NCI-H748 treated with DMSO at 0.1 percent for 48 hours (cell line): ENCODE results near the gene SLC25A38.
"Not testable (repeated sequence)": the region's sequence is repeated elsewhere in the genome, so short reads cannot be mapped to it uniquely, and the experiment has no call there.

ENCODE experiments used
- DNase-seq: peaks from one replicate; lab custom pipeline; 2025; lab: John Stamatoyannopoulos, UW

The SLC25A38 gene

DNA sequence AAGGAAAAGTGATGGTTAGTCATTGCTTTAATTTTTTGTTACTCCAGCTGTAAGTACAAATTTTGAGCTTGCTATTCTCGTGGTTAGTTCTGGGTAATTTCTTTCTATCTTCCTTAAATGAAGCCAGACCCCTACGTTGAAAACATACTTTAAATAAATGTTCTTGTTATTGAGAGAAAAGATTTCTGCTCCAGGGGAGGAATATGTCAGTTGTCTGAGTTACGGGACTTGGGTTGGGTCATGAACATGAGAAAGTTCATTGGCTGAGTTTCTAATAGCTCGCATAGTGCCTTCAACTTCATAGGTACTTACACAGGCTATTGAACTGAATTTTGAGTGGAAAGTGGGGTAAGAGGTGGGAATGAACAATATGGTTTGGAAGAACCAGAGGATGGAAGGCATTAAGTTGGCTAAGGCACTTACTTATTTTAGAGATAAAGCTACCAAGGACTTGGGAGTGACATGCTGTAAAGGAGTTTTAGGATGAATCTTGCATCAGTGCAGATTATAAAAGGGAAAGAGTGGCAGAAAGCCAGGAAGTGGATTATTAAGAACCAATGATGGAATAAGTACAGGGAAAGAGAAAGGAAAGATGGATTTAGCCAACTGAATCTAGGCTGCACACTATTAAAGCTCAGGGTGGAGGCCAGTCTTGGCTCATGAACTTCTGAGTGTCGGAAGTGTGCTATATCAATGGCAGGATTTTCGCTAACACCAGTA lies 24.8 kb downstream of the SLC25A38 start:
- DNase-seq = no peak

DNA sequence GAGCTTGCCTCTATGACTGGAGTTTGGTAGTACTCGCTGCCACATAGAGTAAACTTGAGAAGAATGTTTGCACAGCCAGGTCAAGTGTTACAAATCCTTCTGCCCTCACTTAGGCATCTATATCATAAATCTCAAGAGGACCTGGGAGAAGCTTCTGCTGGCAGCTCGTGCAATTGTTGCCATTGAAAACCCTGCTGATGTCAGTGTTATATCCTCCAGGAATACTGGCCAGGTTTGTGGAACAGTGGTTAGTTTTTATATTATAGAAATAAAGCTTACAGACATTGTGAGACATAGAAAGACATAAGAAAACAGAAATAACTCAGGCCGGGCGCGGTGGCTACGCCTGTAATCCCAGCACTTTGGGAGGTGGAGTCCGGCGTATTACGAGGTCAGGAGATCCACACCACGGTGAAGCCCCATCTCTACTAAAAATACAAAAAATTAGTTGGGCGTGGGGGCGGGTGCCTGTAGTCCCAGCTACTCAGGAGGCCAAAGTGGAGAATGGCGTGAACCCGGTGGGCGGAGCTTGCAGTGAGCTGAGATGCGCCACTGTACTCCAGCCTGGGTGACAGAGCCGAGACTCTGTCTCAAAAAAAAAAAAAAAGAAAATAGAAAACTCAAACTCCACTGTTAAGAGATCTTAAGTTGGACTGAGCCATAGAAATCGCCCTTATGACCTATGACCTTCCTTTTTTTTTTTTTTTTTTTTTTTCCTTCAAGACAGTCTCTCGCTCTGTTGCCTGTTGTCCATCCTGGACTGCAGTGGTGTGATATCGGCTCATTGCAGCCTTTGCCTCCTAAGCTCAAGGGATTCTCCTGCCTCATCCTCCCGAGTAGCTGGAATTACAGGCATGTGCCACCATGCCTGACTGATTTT lies 25.6 kb downstream of the SLC25A38 start:
- DNase-seq = no peak

DNA sequence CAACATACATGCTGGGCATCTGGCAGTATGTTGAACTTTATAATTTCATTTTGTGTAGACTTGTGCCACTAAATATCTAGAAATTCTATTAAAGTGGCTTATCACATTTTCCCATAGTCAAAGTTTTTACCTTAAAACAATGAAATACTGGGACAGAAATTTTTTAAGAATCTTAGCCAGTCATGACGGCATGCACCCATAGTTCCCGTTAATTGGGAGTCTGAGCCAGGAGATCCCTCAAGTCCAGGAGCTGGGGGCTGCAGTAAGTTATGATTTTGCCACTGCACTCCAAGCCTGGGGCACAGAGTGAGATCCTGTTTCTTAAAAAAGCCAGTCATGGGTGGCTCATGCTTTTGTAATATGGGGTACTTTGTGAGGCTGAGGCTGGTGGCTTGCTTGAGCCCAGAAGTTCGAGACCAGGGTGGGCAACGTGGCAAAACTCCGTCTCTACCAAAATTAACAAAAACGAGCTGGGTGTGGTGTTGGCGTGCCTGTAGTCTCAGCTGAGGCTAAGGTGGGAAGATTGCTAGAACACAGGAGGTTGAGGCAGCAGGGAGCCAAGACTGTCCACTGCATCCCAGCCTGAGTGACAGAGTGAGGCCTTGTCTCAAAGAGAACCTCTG lies 26.5 kb downstream of the SLC25A38 start:
- DNase-seq = no peak

DNA sequence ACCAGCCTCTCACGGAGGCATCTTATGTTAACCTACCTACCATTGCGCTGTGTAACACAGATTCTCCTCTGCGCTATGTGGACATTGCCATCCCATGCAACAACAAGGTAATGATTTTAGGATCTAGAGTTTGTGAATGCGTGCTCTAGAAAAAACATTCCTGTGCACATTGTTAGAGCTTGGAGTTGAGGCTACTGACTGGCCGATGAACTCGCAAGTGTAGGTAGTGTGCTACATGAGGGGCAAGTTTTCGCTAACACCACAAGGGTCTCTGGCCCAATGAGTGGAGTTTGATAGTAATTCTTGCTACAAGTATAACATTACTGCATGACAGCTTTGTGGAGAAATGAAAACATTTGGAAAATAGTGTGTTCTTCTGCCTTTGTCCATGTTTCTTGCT lies 27.7 kb downstream of the SLC25A38 start:
- no peak for DNase-seq

DNA sequence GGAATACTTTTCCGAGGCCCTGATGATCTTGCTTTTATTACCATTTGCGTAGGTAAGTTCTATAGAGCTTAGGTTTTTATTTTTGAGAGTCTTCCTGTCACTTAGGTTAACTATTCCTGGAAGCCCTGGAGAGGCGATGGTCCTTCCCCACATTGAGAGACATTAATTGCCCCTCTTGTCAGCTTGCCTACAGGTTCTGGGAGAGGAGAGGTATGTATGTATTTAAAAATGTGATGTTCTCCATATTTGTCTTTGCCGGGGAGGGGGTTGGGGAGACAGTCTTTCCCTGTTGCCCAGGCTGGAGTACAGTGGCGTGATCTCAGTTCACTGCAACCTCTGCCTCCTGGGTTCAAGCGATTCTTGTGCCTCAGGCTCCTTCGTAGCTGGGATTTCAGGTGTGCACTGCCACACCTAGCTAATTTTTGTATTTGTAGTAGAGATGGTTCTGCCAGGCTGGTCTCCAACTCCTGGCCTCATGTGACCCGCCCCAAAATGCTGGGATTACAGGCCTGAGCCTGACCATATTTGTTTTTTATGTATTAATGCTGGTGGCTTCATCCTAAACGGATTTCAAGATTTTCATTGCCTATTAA lies 29.6 kb downstream of the SLC25A38 start:
- no peak for DNase-seq

DNA sequence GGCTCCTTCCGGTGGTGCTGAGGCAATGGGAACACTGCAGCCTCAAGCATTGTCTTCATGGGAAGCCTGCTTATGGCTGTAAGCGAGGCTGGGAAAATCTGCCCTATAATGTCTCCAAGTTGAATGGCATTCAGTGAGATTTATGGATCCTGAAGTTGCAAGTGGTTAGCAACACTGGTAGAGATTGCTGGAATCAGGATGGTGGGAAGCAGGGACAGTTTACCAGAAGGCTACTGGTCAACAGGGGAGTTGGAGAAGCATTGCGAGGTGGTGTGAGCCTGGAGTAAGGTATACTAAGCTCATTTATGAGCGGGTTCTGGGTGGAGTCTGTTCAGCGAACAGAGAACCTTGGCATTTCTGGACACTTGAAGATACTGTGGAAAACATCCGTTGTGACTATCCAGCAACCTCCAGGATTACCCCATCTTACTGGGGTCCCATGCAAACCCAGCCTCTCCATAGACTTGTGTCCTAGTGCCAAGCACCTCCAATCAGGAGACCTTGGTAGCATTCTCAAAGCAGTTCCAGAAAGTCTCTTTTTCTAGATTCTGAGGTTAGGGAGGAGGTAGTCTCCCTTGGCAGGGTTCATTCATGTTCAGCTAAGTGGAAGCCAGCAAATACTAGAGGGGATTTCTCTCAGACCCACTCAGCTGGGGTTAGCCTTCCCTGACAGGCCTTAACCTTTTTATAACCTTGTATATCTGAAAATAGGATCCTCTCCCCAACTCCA lies 30.7 kb downstream of the SLC25A38 start:
- no peak for DNase-seq

DNA sequence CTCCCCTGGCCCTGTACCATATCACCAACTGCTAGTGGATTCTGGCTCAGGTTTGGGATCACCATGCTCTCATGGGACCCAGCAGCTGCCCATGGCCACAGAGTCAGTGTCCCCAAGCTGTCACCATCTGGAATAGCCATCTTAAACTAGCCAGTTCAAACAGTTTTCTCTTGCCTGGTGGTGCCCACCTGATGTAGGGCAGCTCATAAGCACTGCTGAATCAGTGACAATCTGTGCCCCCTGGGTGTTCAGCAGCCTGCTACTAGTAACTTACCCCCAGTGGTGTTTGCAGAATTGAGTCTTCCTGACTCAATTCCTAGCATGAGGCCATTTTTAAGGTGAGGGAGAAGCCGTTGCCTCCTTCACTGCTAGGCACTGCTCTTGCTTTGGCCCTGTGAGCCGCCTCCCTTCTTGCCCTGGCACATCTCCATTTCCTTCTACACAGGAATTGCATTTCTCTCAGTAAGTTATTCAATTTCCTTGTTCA lies 31.3 kb downstream of the SLC25A38 start:
- no peak for DNase-seq

DNA sequence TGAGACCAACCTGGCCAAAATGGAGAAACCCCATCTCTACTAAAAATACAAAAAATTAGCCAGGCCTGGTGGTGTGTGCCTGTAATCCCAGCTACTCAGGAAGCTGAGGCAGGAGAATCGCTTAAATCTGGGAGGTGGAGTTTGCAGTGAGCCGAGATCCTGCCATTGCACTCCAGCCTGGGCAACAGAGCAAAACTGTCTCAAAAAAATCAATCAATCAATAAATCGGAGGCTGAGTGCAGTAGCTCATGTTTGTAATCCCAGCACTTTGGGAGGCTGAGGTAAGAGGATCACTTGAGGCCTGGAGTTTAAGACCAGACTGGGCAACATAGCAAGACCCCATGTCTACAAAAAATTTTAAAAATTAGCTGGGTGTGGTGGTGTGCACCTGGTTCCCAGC lies 32.1 kb downstream of the SLC25A38 start:
- not testable (repeated sequence) for DNase-seq

DNA sequence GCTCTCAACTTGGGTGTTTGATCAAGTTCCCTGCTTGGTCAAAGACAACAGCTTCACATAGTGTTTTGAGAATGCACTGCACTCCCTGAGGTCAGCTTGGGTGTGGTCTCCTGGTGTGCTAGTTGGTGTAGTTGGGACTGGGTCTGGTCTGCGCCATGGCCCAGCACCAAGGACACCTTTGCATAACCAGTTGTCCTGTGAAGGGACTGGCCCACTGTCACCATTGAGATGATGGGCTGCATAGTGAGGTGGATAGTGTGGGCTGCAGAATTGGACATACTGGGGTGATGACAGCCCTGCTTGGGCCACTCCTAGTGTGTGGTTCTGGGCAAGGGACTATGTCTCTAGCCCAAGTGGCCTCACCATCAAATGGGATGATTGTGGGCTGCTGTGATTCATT lies 32.8 kb downstream of the SLC25A38 start:
- DNase-seq = no peak

DNA sequence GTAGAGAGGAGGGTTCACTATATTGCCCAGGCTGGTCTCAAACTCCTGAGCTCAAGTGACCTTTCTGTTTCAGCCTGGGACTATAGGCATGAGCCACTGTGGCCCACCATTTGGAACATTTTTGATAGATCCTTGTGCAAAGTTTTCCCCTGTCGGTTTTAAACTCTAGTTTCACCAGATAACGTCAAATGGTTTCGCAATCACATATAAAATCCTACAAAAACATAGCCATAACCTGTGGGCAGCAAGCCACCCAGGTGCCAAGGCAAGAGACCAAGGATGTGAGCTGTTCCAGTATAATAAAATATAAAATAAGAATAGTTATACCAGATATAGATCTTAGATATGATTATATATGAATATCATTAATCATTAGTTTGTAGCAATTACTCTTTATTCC lies 33.8 kb downstream of the SLC25A38 start:
- DNase-seq = not testable (repeated sequence)

DNA sequence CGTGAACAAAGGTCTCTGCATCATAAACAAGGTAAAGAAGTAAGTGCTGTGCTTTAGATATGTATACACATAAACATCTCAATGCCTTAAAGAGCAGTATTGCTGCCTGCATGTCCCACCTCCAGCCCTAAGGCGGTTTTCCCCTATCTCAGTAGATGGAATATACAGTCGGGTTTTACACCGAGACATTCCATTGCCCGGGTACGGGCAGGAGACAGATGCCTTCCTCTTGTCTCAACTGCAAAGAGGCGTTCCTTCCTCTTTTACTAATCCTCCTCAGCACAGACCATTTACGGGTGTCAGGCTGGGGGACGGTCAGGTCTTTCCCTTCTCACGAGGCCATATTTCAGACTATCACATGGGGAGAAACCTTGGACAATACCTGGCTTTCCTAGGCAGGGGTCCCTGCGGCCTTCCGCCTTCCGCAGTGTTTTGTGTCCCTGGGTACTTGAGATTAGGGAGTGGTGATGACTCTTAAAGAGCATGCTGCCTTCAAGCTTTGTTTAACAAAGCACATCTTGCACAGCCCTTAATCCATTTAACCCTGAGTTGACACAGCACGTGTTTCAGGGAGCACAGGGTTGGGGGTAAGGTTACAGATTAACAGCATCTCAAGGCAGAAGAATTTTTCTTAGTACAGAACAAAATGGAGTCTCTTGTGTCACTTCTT lies 35.5 kb downstream of the SLC25A38 start:
- DNase-seq = not testable (repeated sequence)

DNA sequence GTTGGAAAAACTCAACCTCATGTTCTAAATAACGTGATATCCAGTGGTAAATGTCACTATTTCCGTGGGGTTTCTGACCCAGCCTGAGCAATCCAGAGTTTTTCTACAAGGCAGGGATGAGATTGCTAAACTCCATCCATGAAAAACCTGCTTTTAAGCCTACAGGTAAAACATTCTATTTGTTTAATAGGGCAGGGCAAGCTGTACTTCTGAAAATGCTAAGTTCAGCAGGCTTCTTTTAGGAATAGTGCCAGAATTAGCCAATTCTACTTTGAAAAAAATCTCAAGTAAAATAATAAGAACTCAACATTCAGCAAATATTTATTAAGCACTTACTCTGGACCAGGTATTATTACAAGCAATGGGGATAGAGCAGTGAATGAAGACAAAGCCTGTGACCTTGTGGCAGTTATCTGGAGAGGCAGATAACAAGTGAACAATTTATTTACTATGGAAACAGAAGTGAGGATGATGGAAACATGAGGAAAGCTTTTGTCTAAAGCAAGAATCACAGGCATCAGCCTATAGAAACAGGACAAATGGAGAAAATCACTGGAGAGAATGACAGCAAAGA lies 36.7 kb downstream of the SLC25A38 start:
- peak; percentile 39 for DNase-seq

DNA sequence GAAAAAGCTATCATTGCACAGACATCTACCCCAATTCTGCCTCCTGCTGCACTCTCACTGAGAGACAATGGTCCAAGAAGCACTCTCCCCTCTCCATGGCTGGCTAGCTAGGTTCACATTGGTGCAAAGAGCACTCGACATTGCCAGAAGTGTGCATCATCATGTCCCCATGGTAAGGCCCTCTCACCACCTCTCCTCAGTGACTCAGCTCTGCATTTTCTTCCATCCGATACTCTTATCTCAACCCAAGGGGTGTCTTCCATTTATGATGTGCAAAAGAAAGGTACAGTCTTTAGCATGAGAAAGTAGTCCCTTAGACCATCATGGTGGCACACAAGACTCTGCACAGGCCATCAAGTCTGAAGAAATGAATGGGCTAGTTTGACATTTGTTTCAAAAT lies 37.4 kb downstream of the SLC25A38 start:
- no peak for DNase-seq

DNA sequence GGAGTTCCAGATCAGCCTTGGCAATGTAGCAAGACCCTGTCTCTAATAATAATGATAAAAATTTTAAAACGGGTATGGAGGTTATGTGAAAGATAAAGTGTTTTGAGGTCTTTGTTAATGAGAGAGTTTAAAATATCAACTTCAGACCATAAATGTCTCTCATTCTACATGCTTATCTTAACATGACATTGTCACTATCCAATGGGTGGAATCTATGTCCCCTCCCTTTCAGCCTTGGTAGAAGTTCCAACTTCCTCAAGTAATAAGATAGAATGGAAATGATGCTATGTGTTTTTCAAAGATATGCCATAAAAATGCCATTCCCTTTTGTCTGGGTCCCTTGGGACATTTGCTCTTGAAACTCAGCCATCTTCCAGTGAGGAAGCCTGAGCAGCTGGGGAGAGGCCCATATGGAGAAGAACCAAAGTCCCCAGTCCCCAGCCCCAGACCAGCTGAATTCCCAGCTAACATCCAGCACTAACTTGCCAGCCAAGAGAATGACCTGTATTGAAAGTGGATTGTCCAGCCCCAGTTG lies 40.3 kb downstream of the SLC25A38 start:
- DNase-seq = no peak

DNA sequence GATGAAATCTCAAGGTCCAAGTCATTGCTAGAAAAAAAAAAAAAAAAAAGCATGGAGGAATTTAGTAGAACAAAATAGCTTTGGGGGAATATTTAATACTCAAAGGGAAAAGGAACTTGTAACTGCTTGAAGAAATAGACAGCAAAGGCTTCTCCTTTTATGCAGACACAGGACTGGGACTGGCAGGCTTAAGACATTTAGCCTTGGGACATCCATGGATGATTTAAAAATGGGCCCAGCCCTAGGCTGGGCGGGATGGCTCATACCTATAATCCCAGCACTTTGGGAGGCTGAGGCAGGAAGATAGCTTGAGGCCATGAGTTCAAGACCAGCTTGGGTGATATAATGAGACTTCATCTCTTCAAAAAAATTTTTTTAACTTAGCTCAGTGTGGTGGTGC lies 43.1 kb downstream of the SLC25A38 start:
- no peak for DNase-seq

DNA sequence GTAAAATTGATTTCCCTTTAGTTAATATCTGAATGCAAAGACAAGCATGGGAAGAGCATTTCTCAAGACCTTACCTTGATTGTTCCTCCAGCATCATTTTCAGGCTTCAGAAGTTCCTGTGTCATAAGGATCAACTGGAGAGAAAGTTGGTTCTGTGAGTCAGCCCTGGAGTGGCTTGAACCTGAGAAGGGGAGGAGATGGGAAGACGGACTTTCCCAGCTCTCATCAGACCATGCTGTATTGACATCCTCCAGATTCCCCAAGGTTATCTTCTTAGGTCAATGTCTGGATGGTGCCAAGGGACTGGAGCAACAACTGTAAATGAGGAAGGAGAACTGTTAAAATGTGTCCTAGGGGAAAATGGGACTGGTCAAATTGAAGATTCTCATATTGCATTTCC lies 44.3 kb downstream of the SLC25A38 start:
- no peak for DNase-seq

DNA sequence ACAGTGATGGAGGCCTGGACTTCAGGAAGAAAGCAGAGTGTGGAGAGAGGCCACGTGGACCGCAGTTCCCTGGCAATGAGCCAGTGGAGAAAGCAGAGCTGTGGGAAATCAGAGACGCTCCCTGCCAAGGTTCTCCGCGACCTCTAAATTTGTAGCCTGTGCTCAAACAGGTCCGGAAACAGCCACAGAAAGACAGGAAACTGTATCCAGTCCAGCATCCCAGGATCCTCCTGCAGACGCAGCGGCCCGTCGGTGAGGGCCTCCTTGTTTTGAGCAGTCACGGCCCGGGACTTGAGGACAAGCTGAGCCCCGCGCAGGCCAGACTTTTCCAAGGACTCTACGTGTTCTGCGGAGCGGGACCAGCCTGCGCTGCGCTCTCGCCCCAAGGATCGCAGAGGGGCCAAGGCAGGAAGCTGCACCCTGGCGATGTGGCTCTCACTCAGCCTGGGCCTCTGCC lies 45.6 kb downstream of the SLC25A38 start:
- no peak for DNase-seq

DNA sequence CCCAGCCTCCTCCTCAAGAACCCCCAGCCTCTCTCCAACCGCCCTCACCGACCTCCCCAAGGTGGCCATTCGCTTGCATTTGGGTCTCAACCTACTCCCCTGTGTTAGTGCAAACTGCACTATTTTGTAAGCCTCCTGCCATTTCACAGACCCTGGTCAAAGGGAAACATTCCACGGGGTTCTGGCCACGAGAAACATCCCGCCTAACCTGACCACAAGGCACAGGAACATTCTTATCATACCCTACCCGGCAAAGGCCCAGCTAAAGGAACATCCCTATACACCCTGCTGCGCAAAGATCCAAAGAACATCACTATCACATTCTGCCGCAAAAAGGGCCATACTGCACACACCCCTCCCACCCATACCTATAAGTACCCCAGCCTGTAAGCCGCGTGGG lies 46.3 kb downstream of the SLC25A38 start:
- no peak for DNase-seq

DNA sequence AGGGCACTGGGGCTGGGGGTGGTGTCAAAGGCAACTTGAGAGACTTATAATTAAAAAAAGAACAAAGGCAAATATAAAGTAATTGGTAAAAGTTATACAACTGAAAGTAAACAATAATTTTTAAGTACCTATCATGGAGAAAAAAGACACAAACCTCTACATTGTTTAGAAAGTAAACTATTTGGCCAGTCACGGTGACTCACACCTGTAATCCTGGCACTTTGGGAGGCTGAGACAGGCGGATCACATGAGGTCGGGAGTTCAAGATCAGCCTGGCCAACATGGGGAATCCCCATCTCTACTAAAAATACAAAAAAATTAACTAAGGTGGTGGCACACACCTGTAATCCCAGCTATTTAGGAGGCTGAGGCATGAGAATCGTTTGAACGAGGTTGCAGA lies 49.2 kb downstream of the SLC25A38 start:
- no peak for DNase-seq

DNA sequence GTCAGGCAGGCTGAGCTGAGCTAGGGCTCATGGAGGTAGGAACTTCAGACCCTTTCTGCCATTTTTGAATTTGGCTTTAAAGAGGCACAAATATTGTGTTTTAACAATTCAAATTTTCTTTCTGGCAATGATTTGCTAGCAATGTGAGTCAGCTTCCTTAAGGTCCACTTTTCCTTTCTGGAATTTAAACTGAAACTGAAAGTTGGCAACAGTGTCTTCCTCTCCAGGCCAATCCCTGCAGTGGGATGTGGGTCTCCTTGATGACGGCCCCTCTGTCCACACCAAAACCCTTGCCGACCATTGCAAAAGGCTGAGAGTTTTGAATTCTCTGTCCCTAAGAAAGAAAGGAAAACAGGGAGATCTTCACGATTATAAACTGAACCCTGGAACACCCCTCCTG lies 50.5 kb downstream of the SLC25A38 start:
- no peak for DNase-seq
